HG03378 (cell line): ENCODE results near the gene PLA2G2D.

Experiments
- ATAC-seq: cut with Tn5 transposase; IDR thresholded peaks from one replicate; pipeline ENCODE4 v1.9.1; 2021; ENCODE audit warnings: mild to moderate bottlenecking, moderate library complexity; ENCODE audit not compliant: unreplicated experiment

The PLA2G2D gene

GRCh38 chr1:20089328-20090077 is 29.8 kb downstream of the PLA2G2D start:
- no peak for ATAC-seq

DNA sequence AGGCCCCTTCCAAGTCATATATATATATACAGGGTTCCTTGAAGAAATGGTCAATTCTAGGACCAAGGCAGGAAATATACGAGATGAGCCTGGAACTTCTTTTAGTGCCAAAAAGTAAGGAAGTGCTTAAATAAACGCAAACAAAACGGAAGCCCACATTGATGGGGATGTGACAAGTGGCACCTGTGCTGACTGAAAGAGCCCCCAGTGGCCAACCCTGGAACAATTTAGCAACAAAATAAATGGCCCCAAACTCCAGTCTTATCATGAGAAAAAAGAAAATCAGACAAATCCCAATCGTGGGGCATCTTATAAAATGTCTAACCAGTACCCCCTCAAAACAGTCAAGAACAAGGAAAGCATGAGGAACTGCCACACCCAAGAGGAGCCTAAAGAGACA is 31.7 kb downstream of the PLA2G2D start:
- ATAC-seq, result no peak

DNA sequence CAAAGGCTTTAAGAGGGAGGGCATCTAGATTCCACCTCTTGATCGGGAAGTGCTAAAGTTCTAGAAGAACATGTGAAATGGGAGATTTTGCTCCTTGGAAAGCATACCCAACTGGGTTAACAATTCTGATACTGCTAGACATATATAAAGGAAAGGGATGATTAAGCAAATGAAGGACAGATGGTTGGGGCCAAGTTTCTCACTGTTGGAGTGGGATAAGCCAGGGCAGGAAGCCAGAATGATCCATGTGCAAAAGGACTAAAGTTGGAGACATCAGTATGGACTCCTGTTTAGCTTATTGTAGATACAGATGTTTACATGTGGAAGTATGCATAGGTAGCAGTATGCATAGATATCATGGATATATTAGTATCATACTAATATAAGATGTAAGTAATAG is 32.5 kb downstream of the PLA2G2D start:
- ATAC-seq, result no peak

DNA sequence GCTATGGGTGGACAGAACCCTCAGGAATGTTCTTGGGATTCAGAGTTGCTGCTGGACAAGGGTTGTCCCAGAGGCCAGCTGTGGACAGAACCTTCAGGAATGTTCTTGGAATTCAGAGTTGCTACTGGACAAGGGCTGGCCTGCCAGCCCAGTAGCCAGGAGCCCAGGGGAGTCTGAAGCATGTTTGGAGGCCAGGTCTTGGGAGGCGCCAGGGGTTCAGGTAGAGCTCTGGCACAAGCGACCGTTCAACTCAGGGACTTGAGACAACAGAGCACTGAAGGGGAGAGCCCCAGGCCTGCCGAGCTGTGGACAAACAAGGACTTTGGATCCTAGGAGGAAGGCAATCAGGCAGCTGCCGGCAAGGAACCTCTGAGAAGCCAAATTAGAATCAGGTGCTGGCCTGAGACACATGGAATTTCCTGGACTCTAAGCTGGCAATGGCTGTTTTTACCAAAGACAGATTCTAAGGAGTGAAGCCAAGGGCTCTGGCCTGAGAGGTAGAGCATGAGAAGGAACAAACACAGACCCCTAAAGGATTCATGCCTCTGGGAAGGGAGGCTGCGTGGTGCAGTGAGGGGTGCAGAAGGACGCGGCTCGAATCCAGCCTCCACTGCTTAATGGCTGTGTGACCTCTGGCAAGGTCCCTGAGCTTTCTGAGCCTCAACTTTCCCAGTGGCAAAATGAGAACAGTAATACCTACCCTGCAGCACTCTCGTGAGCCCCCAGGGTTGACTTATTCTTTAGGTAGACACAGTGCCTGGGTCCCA is 36.0 kb downstream of the PLA2G2D start:
- no peak for ATAC-seq

DNA sequence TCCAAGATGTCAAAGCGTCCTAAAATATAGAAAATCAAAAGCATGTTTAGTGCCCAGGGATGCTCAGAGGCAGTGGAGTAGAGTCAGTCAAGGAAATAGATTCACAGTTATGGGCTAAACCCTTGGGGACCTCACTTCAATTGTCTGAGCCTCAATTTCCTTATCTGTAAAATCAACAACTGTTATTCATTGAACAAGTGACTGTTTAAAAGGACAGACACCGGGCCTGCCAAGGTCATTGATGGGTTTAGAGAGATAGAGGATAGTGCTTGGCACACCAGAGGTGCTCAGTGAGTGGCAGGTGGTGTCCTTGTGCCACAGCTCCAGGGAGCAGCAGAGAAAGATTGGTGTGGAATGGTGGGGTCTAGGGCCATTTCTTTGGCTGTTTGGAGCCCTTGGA is 36.6 kb downstream of the PLA2G2D start:
- ATAC-seq, result no peak

DNA sequence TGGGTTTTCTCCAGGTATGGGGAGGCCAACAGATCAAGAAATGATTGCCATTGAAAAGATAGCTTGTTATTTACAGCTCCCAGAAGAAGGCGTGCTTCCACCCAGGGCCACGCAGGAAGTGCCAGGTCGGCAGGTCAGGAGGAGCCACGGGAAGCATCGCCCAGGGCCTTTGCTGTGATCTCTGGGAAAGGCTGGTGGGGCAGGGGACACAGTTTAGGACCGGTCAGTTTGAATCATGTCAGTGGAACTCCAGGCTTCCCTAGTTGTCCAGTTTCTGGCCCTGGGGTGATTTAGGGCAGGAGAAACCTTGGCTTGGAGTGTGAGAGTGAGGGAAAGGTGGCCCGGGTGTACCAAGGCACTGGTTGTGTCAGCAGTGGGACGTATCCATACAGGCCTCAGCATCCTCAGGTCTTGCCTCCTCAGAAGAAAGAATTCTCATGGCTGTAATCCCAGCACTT is 38.0 kb downstream of the PLA2G2D start:
- ATAC-seq, result no peak

GRCh38 chr1:20080441-20081352 is 38.6 kb downstream of the PLA2G2D start:
- no peak for ATAC-seq

GRCh38 chr1:20079661-20080305 is 39.6 kb downstream of the PLA2G2D start:
- ATAC-seq, result no peak

- no peak for ATAC-seq
Measured at GRCh38 chr1:20078711-20079110, 40.6 kb downstream of the PLA2G2D start.

- ATAC-seq, result no peak
Measured at GRCh38 chr1:20078171-20078651, 41.1 kb downstream of the PLA2G2D start.

DNA sequence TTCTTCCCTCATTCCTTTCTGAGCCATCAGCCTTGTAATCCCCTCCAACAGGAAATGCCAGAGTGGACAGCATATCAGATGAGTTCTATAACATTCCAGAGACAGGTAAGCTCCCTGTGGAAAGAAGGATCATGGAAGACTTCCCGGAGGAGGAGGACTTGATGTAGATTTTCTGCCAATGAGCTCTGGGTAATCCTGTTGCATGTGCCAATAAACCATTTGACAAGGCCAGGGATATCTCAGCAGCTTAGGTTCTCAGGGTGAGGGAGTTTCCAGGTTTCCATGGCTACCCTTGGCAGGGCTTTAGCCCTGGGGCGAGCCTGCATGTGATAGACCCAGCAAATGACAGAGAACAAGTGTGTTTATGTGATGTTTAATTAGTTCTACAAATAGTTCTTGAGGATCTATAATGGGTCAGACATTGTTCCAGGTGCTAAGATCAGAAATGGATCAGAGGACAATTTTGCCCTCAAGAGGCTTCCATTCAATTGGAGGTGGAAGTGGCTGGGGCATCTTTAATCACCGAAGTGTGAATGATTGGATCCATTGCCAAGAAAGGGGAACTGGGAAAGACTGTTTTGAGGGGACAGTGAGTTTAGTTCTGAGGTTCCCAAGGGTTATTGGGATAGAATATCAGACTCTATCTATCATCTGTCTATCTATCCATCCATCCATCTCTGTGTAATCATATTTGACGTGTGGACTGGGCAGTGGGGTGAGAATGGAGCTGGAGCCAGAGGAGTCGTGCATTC is 42.5 kb downstream of the PLA2G2D start:
- ATAC-seq, result no peak

DNA sequence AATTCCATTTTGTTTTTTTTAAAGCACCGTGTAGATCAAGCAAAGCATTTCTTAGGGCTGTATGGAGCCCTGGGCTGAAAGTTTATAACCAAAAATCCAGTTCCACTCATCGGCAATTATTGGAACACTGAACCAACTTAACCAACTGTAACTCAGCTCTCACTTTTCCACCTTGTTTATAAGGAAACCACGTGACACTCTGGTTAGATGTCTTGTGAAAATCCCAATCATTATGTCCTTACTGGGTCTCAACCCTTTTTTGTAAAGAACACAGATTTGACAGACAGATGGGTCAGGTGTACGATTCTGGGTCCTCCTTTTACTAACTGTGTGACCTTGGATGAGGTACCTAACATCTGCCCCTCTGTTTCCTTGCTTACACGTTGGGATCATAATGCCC is 43.1 kb downstream of the PLA2G2D start:
- ATAC-seq, result no peak

DNA sequence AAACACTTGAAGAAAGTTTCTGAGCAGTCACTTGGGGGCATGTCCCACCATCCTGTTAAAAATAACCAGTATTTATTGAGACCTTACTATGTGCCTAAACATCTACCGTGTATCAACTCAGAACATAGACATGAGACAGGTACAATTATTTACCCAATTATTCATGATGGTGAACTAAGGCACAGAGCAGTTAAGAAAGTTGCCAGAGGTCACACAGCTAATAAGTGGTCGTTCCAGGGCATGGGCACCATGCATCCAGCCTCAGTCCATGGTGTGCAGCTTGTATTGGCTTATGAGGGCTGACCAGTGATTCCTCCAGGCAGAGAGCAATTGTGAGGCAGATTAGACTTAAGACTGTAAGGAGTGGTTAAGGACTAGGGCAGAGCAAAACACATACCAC is 44.0 kb downstream of the PLA2G2D start:
- ATAC-seq, result no peak

- no peak for ATAC-seq
Measured at GRCh38 chr1:20074725-20075171, 44.6 kb downstream of the PLA2G2D start.

- ATAC-seq, result no peak
Measured at GRCh38 chr1:20074055-20074724, 45.1 kb downstream of the PLA2G2D start.

DNA sequence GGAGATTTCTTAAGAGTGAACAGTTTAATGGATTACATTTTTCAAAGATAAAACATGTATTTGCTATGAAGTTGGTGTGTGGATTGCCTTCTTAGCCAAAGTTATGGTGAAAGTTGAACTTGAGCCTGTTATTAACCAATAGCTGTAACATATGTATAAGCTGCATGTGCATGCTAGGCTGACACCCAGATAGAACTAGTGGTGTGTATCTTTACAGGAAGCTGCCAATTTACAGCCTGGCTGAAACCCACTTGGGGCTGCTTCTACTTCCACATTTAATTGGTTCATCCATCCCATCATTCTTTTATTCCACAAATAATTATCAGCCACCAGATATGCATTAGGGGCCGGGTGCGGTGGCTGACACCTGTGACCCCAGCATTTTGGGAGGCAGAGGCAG is 46.1 kb downstream of the PLA2G2D start:
- no peak for ATAC-seq

- ATAC-seq, result no peak
Measured at GRCh38 chr1:20072771-20073170, 46.6 kb downstream of the PLA2G2D start.

GRCh38 chr1:20071416-20071815 is 47.9 kb downstream of the PLA2G2D start:
- no peak for ATAC-seq

GRCh38 chr1:20070357-20070756 is 49.0 kb downstream of the PLA2G2D start:
- ATAC-seq, result no peak
